ENCODE measurements around the gene NTN1.

Gene NTN1

GRCh38 chr17:9108146-9108545 is 86.8 kb downstream of the NTN1 start:
- no peak overlapping the region for H3K27ac Mint-ChIP-seq
- H3K4me3 Mint-ChIP-seq = no peak overlapping the region
- no peak for ATAC-seq
- H3K36me3 Mint-ChIP-seq = no peaks in the 10 kb centered on the region
- H3K27me3 Mint-ChIP-seq = peaks cover 46% of the 10 kb centered on the region
- no peaks in the 10 kb centered on the region for H3K4me1 Mint-ChIP-seq
- no peaks in the 10 kb centered on the region for H3K9me3 Mint-ChIP-seq

GRCh38 chr17:9109933-9110332 is 88.6 kb downstream of the NTN1 start:
- no peaks in the 10 kb centered on the region for H3K36me3 Mint-ChIP-seq
- H3K27ac Mint-ChIP-seq = no peak overlapping the region
- peaks cover 54% of the 10 kb centered on the region for H3K27me3 Mint-ChIP-seq
- no peaks in the 10 kb centered on the region for H3K9me3 Mint-ChIP-seq
- ATAC-seq = no peak
- no peak overlapping the region for H3K4me3 Mint-ChIP-seq
- peaks cover under 1% of the 10 kb centered on the region for H3K4me1 Mint-ChIP-seq

GRCh38 chr17:9110501-9110900 is 89.2 kb downstream of the NTN1 start:
- H3K27me3 Mint-ChIP-seq = peaks cover 56% of the 10 kb centered on the region
- no peak overlapping the region for H3K27ac Mint-ChIP-seq
- H3K4me3 Mint-ChIP-seq = no peak overlapping the region
- H3K4me1 Mint-ChIP-seq = peaks cover 7% of the 10 kb centered on the region
- no peak for ATAC-seq
- H3K36me3 Mint-ChIP-seq = no peaks in the 10 kb centered on the region
- no peaks in the 10 kb centered on the region for H3K9me3 Mint-ChIP-seq

- peak; percentile 87 for ATAC-seq
- Mint-ChIP-seq H3K4me1 (peaks cover 18% of the 10 kb centered on the region), H3K27ac (peak overlapping the region; percentile 37), H3K36me3 (no peaks in the 10 kb centered on the region), H3K9me3 (no peaks in the 10 kb centered on the region), H3K27me3 (peaks cover 53% of the 10 kb centered on the region), H3K4me3 (peak overlapping the region; percentile 59)
Measured at GRCh38 chr17:9115214-9116191, 94.2 kb downstream of the NTN1 start.

GRCh38 chr17:9116311-9116835 is 95.1 kb downstream of the NTN1 start:
- Mint-ChIP-seq H3K4me1 (peaks cover 18% of the 10 kb centered on the region), H3K4me3 (no peak overlapping the region), H3K27ac (peak overlapping the region; percentile 37), H3K27me3 (peaks cover 55% of the 10 kb centered on the region), H3K36me3 (no peaks in the 10 kb centered on the region), H3K9me3 (no peaks in the 10 kb centered on the region)
- no peak for ATAC-seq

- Mint-ChIP-seq H3K4me3 (no peak overlapping the region), H3K4me1 (peaks cover 18% of the 10 kb centered on the region), H3K36me3 (no peaks in the 10 kb centered on the region), H3K27ac (no peak overlapping the region), H3K27me3 (peaks cover 61% of the 10 kb centered on the region), H3K9me3 (no peaks in the 10 kb centered on the region)
- no peak for ATAC-seq
Measured at GRCh38 chr17:9116861-9117568, 95.7 kb downstream of the NTN1 start.

GRCh38 chr17:9120471-9120870 is 99.2 kb downstream of the NTN1 start:
- Mint-ChIP-seq H3K27me3 (peaks cover 52% of the 10 kb centered on the region), H3K4me1 (peaks cover 22% of the 10 kb centered on the region), H3K9me3 (no peaks in the 10 kb centered on the region), H3K27ac (no peak overlapping the region), H3K4me3 (no peak overlapping the region), H3K36me3 (no peaks in the 10 kb centered on the region)
- no peak for ATAC-seq

- Mint-ChIP-seq H3K36me3 (no peaks in the 10 kb centered on the region), H3K27me3 (peaks cover 52% of the 10 kb centered on the region)
Measured at GRCh38 chr17:9121186-9121820, 100.0 kb downstream of the NTN1 start.

GRCh38 chr17:9123594-9124553 is 102.6 kb downstream of the NTN1 start:
- Mint-ChIP-seq H3K27me3 (peaks cover 54% of the 10 kb centered on the region), H3K4me3 (no peak overlapping the region), H3K36me3 (no peaks in the 10 kb centered on the region), H3K27ac (no peak overlapping the region), H3K4me1 (peaks cover 10% of the 10 kb centered on the region), H3K9me3 (no peaks in the 10 kb centered on the region)
- no peak for ATAC-seq

More at GRCh38 chr17:9121186-9121820, 100.0 kb downstream of the NTN1 start:
- Mint-ChIP-seq H3K27ac (no peak overlapping the region), H3K4me1 (peaks cover 14% of the 10 kb centered on the region), H3K4me3 (no peak overlapping the region), H3K9me3 (no peaks in the 10 kb centered on the region)
- no peak for ATAC-seq

GRCh38 chr17:9124554-9124935 is 103.2 kb downstream of the NTN1 start:
- ATAC-seq = no peak
- Mint-ChIP-seq H3K4me3 (no peak overlapping the region), H3K27ac (no peak overlapping the region), H3K9me3 (no peaks in the 10 kb centered on the region), H3K27me3 (peaks cover 54% of the 10 kb centered on the region), H3K4me1 (peaks cover 10% of the 10 kb centered on the region), H3K36me3 (no peaks in the 10 kb centered on the region)

GRCh38 chr17:9125722-9126121 is 104.4 kb downstream of the NTN1 start:
- H3K4me1 Mint-ChIP-seq = peaks cover 10% of the 10 kb centered on the region
- H3K36me3 Mint-ChIP-seq = no peaks in the 10 kb centered on the region
- H3K9me3 Mint-ChIP-seq = no peaks in the 10 kb centered on the region

GRCh38 chr17:9127340-9127739 is 106.0 kb downstream of the NTN1 start:
- H3K27ac Mint-ChIP-seq = no peak overlapping the region
- H3K27me3 Mint-ChIP-seq = peaks cover 36% of the 10 kb centered on the region
- no peak for ATAC-seq
- H3K36me3 Mint-ChIP-seq = no peaks in the 10 kb centered on the region
- H3K4me1 Mint-ChIP-seq = peaks cover 10% of the 10 kb centered on the region
- H3K4me3 Mint-ChIP-seq = no peak overlapping the region
- H3K9me3 Mint-ChIP-seq = no peaks in the 10 kb centered on the region

More at GRCh38 chr17:9125722-9126121, 104.4 kb downstream of the NTN1 start:
- no peak overlapping the region for H3K27ac Mint-ChIP-seq
- no peak overlapping the region for H3K4me3 Mint-ChIP-seq
- H3K27me3 Mint-ChIP-seq = peaks cover 51% of the 10 kb centered on the region
- no peak for ATAC-seq

- no peaks in the 10 kb centered on the region for H3K36me3 Mint-ChIP-seq
- no peak for ATAC-seq
- peaks cover 35% of the 10 kb centered on the region for H3K27me3 Mint-ChIP-seq
- H3K4me3 Mint-ChIP-seq = no peak overlapping the region
- H3K27ac Mint-ChIP-seq = no peak overlapping the region
- H3K4me1 Mint-ChIP-seq = no peaks in the 10 kb centered on the region
- H3K9me3 Mint-ChIP-seq = no peaks in the 10 kb centered on the region
Measured at GRCh38 chr17:9131371-9131770, 110.1 kb downstream of the NTN1 start.

GRCh38 chr17:9132291-9132690 is 111.0 kb downstream of the NTN1 start:
- no peak overlapping the region for H3K27ac Mint-ChIP-seq
- no peak for ATAC-seq
- H3K27me3 Mint-ChIP-seq = peaks cover 26% of the 10 kb centered on the region
- H3K36me3 Mint-ChIP-seq = no peaks in the 10 kb centered on the region
- no peak overlapping the region for H3K4me3 Mint-ChIP-seq
- no peaks in the 10 kb centered on the region for H3K4me1 Mint-ChIP-seq
- H3K9me3 Mint-ChIP-seq = no peaks in the 10 kb centered on the region
